ENCODE results near the gene EWSR1. TPM values are rescaled to one million over a fixed set of nuclear protein-coding genes. Genes with fewer than 3 reads are reported as not detected.
A peak's percentile ranks its signal among the peaks of the same experiment; 100 is the strongest.

The EWSR1 gene
- total RNA-seq, 1 donor from 2014 or later, result 133 TPM

DNA sequence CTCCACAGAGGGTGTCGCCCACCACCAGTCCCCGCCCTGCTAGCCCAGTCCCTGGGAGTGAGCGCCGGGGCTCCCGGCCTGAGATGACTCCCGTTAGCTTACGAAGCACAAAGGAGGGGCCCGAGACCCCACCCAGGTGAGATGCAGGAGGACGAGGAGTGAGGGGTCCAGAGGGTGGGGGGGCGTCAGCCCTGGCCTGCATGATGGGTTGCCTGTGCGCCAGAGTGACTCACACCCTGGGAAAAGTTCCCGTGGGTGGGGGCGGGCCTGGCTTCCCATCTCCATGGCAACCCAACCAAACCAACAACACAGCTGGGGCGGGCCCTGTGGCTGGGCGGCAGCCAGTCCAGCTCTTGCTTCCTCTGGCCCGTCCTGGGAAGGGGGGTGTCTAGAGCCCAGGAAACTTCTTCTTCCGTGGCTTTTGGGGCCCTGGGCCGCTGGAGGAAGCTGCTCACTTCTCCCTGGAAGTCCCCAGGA lies 42.8 kb downstream of the EWSR1 start:
- Histone ChIP-seq H3K4me1 (peaks cover 35 to 61% of the 10 kb centered on the region in 2 donors), H3K27ac (peak overlapping the region; percentile 69 to 87), H3K4me3 (peak overlapping the region in 1 of 2 donors; percentile 55), H3K9me3 (no peaks in the 10 kb centered on the region), H3K27me3 (peaks cover 12% of the 10 kb centered on the region), H3K36me3 (no peaks in the 10 kb centered on the region)
- DNase-seq (ENCODE audit: low spot score in 2 of 2), result peak; percentile 92 to 99
- intact Hi-C loops (cut with DNase I), result loop anchor here (1.0 kb wide), 1 partner anchor 242 kb away; the partner anchor contains the start of gene THOC5
- TF ChIP-seq, protein P1, sequence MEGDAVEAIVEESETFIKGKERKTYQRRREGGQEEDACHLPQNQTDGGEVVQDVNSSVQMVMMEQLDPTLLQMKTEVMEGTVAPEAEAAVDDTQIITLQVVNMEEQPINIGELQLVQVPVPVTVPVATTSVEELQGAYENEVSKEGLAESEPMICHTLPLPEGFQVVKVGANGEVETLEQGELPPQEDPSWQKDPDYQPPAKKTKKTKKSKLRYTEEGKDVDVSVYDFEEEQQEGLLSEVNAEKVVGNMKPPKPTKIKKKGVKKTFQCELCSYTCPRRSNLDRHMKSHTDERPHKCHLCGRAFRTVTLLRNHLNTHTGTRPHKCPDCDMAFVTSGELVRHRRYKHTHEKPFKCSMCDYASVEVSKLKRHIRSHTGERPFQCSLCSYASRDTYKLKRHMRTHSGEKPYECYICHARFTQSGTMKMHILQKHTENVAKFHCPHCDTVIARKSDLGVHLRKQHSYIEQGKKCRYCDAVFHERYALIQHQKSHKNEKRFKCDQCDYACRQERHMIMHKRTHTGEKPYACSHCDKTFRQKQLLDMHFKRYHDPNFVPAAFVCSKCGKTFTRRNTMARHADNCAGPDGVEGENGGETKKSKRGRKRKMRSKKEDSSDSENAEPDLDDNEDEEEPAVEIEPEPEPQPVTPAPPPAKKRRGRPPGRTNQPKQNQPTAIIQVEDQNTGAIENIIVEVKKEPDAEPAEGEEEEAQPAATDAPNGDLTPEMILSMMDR (IDR thresholded peaks at IDR 0.05), result no peak

DNA sequence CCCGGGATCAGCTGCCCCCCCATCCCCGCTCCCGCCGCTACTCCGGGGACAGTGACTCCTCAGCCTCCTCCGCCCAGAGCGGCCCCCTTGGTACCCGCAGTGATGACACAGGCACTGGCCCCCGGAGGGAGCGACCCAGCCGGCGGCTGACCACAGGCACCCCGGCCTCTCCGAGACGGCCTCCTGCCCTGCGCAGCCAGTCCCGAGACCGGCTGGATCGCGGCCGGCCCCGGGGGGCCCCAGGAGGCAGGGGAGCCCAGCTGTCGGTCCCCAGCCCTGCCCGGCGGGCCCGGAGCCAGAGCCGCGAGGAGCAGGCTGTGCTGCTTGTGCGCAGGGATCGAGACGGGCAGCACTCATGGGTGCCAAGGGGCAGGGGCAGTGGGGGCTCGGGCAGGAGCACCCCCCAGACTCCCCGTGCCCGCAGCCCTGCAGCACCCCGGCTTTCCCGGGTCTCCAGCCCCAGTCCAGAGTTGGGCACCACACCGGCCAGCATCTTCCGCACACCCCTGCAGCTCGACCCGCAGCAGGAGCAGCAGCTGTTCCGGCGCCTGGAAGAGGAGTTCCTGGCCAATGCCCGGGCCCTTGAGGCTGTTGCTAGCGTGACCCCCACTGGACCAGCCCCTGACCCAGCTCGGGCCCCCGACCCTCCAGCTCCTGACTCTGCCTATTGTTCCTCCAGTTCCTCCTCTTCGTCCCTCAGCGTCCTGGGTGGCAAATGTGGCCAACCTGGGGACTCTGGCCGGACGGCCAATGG lies 43.6 kb downstream of the EWSR1 start:
- H3K27me3 ChIP-seq, result peaks cover 13% of the 10 kb centered on the region
- intact Hi-C loops (cut with DNase I), result loop anchor here (1.0 kb wide), 1 partner anchor 242 kb away; the partner anchor contains the start of gene THOC5
- peaks cover 35 to 61% of the 10 kb centered on the region in 2 donors for H3K4me1 ChIP-seq
- H3K9me3 ChIP-seq, result no peaks in the 10 kb centered on the region
- TF ChIP-seq, protein P1 (IDR thresholded peaks at IDR 0.05), result no peak
- no peaks in the 10 kb centered on the region for H3K36me3 ChIP-seq
- no peak for DNase-seq (ENCODE audit: low spot score in 2 of 2)
- peak overlapping the region; percentile 21 to 55 for H3K4me3 ChIP-seq
- peak overlapping the region; percentile 48 to 69 for H3K27ac ChIP-seq

DNA sequence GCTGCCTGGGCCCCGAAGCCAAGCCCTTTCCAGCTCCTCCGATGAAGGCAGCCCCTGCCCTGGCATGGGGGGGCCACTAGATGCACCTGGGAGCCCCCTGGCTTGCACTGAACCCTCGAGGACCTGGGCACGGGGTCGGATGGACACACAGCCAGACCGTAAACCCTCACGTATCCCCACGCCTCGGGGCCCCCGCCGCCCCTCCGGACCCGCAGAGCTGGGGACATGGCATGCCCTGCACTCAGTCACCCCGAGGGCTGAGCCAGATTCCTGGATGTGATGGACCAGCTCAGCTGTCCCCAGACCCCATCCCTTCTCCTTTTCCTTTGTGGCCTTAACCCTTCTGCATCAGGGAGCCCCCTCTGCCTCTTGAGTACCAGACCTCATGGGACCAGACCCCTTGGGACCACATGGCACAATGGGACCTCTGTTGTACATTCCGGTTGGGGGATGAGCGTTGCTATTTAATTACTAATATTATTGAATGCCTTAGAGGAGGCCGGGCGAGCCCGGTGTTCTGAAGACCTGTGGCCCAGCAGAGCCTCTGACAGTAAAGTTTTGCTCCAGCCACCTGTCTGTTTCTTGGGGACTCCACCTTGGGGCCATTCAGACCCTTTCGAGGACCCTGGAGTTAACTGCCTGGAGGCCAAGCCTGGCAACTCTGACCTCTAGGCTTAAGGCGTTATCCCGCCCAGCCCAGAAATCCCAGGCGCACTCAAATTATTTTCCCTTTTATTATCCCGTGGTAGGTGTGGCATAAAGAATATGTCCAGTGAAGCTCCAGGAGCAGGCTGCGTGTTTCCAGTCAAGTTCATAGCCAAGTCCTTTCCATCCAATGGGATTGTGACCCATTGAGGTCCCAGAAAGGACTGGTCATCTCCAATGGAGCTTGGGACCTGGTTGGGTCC lies 44.4 kb downstream of the EWSR1 start:
- TF ChIP-seq, protein P1 (IDR thresholded peaks at IDR 0.05), result no peak
- Histone ChIP-seq H3K9me3 (no peaks in the 10 kb centered on the region), H3K4me1 (peaks cover 35 to 58% of the 10 kb centered on the region in 2 donors), H3K4me3 (no peak overlapping the region), H3K27me3 (peaks cover 13% of the 10 kb centered on the region), H3K36me3 (no peaks in the 10 kb centered on the region), H3K27ac (no peak overlapping the region)
- intact Hi-C loops (cut with DNase I), result no loop called here
- no peak for DNase-seq (ENCODE audit: low spot score in 2 of 2)

DNA sequence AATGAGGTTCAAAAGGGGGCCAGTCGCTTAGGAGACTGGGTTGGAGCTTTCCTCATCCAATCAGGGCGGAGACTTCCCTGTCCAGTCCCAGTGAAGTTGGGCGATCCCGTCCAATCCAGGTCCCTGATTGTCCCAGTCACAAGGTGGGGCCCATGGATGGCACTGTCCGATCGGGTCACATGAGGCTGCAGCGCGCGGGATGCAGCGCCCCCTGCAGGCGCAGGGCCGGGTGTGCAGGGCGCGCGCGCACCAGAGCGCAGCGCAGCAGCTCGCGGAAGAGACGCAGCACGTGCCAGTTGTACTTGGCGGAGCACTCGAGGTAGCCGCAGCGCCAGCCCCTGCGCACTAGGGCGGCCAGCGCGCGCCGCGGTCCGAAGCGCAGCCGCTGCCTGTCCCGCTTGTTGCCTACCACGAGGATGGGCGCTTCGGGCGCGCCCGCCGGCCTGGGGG lies 45.1 kb downstream of the EWSR1 start:
- Histone ChIP-seq H3K4me3 (peak overlapping the region in 1 of 2 donors; percentile 26), H3K36me3 (no peaks in the 10 kb centered on the region), H3K27ac (no peak overlapping the region), H3K4me1 (peaks cover 31 to 52% of the 10 kb centered on the region in 2 donors), H3K9me3 (no peaks in the 10 kb centered on the region), H3K27me3 (peaks cover 13% of the 10 kb centered on the region)
- TF ChIP-seq, protein P1 (IDR thresholded peaks at IDR 0.05), result peak; percentile 61 to 64 (median 62)
- intact Hi-C loops (cut with DNase I), result no loop called here
- DNase-seq (ENCODE audit: low spot score in 2 of 2), result no peak

All from ascending aorta (tissue), 2 donors.